NCI-H446 (cell line): ENCODE data around the gene NUBP1.
"Not testable (repeated sequence)": the region's sequence is repeated elsewhere in the genome, so short reads cannot be mapped to it uniquely, and the experiment has no call there.

Experiments used
- DNase-seq, 2 experiments: peaks; one replicate each; lab custom pipeline; 2025; lab: John Stamatoyannopoulos, UW

Gene NUBP1

GRCh38 chr16:10751291-10751697 is 7.7 kb downstream of the NUBP1 start:
- no peak for DNase-seq

- DNase-seq, result no peak
Observed at GRCh38 chr16:10752843-10753523, 9.3 kb downstream of the NUBP1 start.

- no peak for DNase-seq
Observed at GRCh38 chr16:10753670-10754069, 10.0 kb downstream of the NUBP1 start.

- no peak for DNase-seq
Observed at GRCh38 chr16:10754941-10755340, 11.3 kb downstream of the NUBP1 start.

- DNase-seq, result no peak
Observed at GRCh38 chr16:10756574-10756973, 12.9 kb downstream of the NUBP1 start.

GRCh38 chr16:10760858-10761257 is 17.2 kb downstream of the NUBP1 start:
- no peak for DNase-seq

- no peak for DNase-seq
Observed at GRCh38 chr16:10761373-10761772, 17.7 kb downstream of the NUBP1 start.

- DNase-seq, result no peak
Observed at GRCh38 chr16:10762336-10763016, 18.8 kb downstream of the NUBP1 start.

GRCh38 chr16:10763456-10763855 is 19.8 kb downstream of the NUBP1 start:
- DNase-seq, result no peak

GRCh38 chr16:10765772-10766171 is 22.1 kb downstream of the NUBP1 start:
- no peak for DNase-seq

GRCh38 chr16:10767127-10767526 is 23.5 kb downstream of the NUBP1 start:
- DNase-seq, result no peak

GRCh38 chr16:10769381-10769780 is 25.7 kb downstream of the NUBP1 start:
- no peak for DNase-seq

- no peak for DNase-seq
Observed at GRCh38 chr16:10770907-10771306, 27.3 kb downstream of the NUBP1 start.

- no peak for DNase-seq
Observed at GRCh38 chr16:10776280-10776679, 32.6 kb downstream of the NUBP1 start.

GRCh38 chr16:10776923-10777322 is 33.3 kb downstream of the NUBP1 start:
- not testable (repeated sequence) for DNase-seq

GRCh38 chr16:10777356-10777755 is 33.7 kb downstream of the NUBP1 start:
- DNase-seq, result no peak

GRCh38 chr16:10779908-10780307 is 36.3 kb downstream of the NUBP1 start:
- DNase-seq, result not testable (repeated sequence)

- no peak for DNase-seq
Observed at GRCh38 chr16:10780628-10781027, 37.0 kb downstream of the NUBP1 start.

- no peak for DNase-seq
Observed at GRCh38 chr16:10782628-10783027, 39.0 kb downstream of the NUBP1 start.

GRCh38 chr16:10787304-10787703 is 43.7 kb downstream of the NUBP1 start:
- DNase-seq, result peak in 1 of 2 experiments; percentile 44

- not testable (repeated sequence) for DNase-seq
Observed at GRCh38 chr16:10788630-10789029, 45.0 kb downstream of the NUBP1 start.

GRCh38 chr16:10791048-10791447 is 47.4 kb downstream of the NUBP1 start:
- DNase-seq, result no peak

- DNase-seq, result no peak
Observed at GRCh38 chr16:10799736-10800135, 56.1 kb downstream of the NUBP1 start.

- no peak for DNase-seq
Observed at GRCh38 chr16:10805334-10805733, 61.7 kb downstream of the NUBP1 start.
